ENCODE data around the gene FZD4. TPM values are rescaled to one million over a fixed set of nuclear protein-coding genes. Genes with fewer than 3 reads are reported as not detected.

Gene FZD4
- total RNA-seq, 1 donor: 12.7 TPM

GRCh38 chr11:86956905-86957195 lies 1.7 kb upstream of the FZD4 start:
- Histone ChIP-seq H3K4me3 (ENCODE audit: insufficient read depth, low read length) (no peak overlapping the region), H2AFZ (ENCODE audit: low read length) (no peak overlapping the region), H3K36me3 (ENCODE audit: insufficient read depth, low read length) (peaks cover 1% of the 10 kb centered on the region), H4K20me1 (ENCODE audit: insufficient read depth, low read length) (no peaks in the 10 kb centered on the region), H3K27ac (ENCODE audit: low read depth, low read length) (no peak overlapping the region), H3K79me2 (ENCODE audit: insufficient read depth, low read length) (peaks cover 9% of the 10 kb centered on the region), H3K27me3 (ENCODE audit: insufficient read depth, low read length) (peaks cover 8% of the 10 kb centered on the region), H3K4me2 (ENCODE audit: insufficient read depth, low read length) (no peak overlapping the region), H3K9me3 (ENCODE audit: low read depth, low read length) (no peaks in the 10 kb centered on the region), H3K4me1 (ENCODE audit: insufficient read depth, low read length) (peaks cover 20% of the 10 kb centered on the region)
- TF ChIP-seq, protein P1, sequence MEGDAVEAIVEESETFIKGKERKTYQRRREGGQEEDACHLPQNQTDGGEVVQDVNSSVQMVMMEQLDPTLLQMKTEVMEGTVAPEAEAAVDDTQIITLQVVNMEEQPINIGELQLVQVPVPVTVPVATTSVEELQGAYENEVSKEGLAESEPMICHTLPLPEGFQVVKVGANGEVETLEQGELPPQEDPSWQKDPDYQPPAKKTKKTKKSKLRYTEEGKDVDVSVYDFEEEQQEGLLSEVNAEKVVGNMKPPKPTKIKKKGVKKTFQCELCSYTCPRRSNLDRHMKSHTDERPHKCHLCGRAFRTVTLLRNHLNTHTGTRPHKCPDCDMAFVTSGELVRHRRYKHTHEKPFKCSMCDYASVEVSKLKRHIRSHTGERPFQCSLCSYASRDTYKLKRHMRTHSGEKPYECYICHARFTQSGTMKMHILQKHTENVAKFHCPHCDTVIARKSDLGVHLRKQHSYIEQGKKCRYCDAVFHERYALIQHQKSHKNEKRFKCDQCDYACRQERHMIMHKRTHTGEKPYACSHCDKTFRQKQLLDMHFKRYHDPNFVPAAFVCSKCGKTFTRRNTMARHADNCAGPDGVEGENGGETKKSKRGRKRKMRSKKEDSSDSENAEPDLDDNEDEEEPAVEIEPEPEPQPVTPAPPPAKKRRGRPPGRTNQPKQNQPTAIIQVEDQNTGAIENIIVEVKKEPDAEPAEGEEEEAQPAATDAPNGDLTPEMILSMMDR (IDR thresholded peaks at IDR 0.05; ENCODE audit: extremely low read depth, low read depth, low read length): no peak
- peak; percentile 36 for DNase-seq (ENCODE audit: insufficient read length, low spot score, missing footprints)

- no peak for DNase-seq (ENCODE audit: insufficient read length, low spot score, missing footprints)
- H3K4me3 ChIP-seq (ENCODE audit: insufficient read depth, low read length): peak overlapping the region; percentile 78
- H3K4me1 ChIP-seq (ENCODE audit: insufficient read depth, low read length): peaks cover 31% of the 10 kb centered on the region
- no peaks in the 10 kb centered on the region for H3K9me3 ChIP-seq (ENCODE audit: low read depth, low read length)
- H4K20me1 ChIP-seq (ENCODE audit: insufficient read depth, low read length): no peaks in the 10 kb centered on the region
- peak overlapping the region; percentile 75 for H2AFZ ChIP-seq (ENCODE audit: low read length)
- H3K4me2 ChIP-seq (ENCODE audit: insufficient read depth, low read length): peak overlapping the region; percentile 86
- TF ChIP-seq, protein P1 (IDR thresholded peaks at IDR 0.05; ENCODE audit: extremely low read depth, low read depth, low read length): no peak
- H3K36me3 ChIP-seq (ENCODE audit: insufficient read depth, low read length): peaks cover 6% of the 10 kb centered on the region
- peaks cover 11% of the 10 kb centered on the region for H3K79me2 ChIP-seq (ENCODE audit: insufficient read depth, low read length)
- no peak overlapping the region for H3K27ac ChIP-seq (ENCODE audit: low read depth, low read length)
- H3K27me3 ChIP-seq (ENCODE audit: insufficient read depth, low read length): peaks cover 4% of the 10 kb centered on the region
These were observed 159 bp downstream of the FZD4 start for GRCh38 chr11:86955111-86955360.

DNA sequence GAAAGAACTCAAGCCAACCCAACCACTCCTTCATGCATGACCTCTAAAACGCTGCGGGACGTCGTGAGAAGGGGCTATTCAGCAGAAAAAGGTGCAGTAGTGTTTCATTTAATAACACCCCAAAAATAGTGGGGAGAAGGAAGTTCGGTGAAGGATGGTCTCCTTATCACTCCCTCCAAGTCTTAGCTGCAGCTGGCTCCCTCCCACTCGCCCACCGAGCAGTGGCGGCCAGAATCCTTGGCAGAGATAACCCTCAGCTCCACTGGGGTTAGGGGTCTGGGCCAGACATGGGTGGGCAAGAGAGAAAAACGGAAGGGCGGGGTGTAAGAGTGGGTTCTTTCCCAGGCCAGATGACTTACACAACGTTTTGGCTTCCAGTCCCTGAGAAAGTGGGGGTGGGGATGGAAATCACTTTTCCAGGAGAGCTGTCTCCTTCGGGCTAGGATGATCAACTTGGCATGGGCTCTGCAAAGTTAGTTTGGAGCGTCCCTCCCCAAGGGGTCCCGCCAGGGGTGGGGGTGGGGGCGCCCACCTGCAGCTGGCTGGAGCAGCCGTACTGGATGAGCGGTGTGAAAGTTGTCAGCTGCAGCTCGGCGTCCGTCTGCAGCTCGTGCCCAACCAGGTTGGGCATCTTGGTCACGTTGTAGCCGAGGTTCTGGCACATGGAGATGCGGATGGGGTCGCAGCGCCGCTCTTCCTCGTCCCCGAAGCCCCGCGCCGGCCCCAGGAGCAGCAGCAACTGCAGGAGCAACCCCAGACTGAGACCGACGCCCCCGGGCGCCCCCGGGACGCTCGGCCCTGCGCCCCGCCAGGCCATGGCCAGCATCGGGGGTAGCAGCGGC lies 705 bp downstream of the FZD4 start:
- peaks cover 11% of the 10 kb centered on the region for H3K79me2 ChIP-seq (ENCODE audit: insufficient read depth, low read length)
- peak overlapping the region; percentile 86 for H3K4me2 ChIP-seq (ENCODE audit: insufficient read depth, low read length)
- H3K27me3 ChIP-seq (ENCODE audit: insufficient read depth, low read length): peaks cover 3% of the 10 kb centered on the region
- DNase-seq (ENCODE audit: insufficient read length, low spot score, missing footprints): peak; percentile 88
- H3K27ac ChIP-seq (ENCODE audit: low read depth, low read length): no peak overlapping the region
- peaks cover 34% of the 10 kb centered on the region for H3K4me1 ChIP-seq (ENCODE audit: insufficient read depth, low read length)
- TF ChIP-seq, protein P1 (IDR thresholded peaks at IDR 0.05; ENCODE audit: extremely low read depth, low read depth, low read length): no peak
- no peaks in the 10 kb centered on the region for H3K9me3 ChIP-seq (ENCODE audit: low read depth, low read length)
- no peaks in the 10 kb centered on the region for H4K20me1 ChIP-seq (ENCODE audit: insufficient read depth, low read length)
- peaks cover 6% of the 10 kb centered on the region for H3K36me3 ChIP-seq (ENCODE audit: insufficient read depth, low read length)
- H2AFZ ChIP-seq (ENCODE audit: low read length): peak overlapping the region; percentile 75
- H3K4me3 ChIP-seq (ENCODE audit: insufficient read depth, low read length): peak overlapping the region; percentile 78

GRCh38 chr11:86952221-86952875 lies 2.8 kb downstream of the FZD4 start:
- H3K4me1 ChIP-seq (ENCODE audit: insufficient read depth, low read length): peaks cover 39% of the 10 kb centered on the region
- no peaks in the 10 kb centered on the region for H4K20me1 ChIP-seq (ENCODE audit: insufficient read depth, low read length)
- DNase-seq (ENCODE audit: insufficient read length, low spot score, missing footprints): no peak
- no peak overlapping the region for H3K4me3 ChIP-seq (ENCODE audit: insufficient read depth, low read length)
- H3K79me2 ChIP-seq (ENCODE audit: insufficient read depth, low read length): peaks cover 13% of the 10 kb centered on the region
- no peaks in the 10 kb centered on the region for H3K27me3 ChIP-seq (ENCODE audit: insufficient read depth, low read length)
- TF ChIP-seq, protein P1 (IDR thresholded peaks at IDR 0.05; ENCODE audit: extremely low read depth, low read depth, low read length): no peak
- peak overlapping the region; percentile 86 for H3K4me2 ChIP-seq (ENCODE audit: insufficient read depth, low read length)
- peak overlapping the region; percentile 45 for H3K27ac ChIP-seq (ENCODE audit: low read depth, low read length)
- no peaks in the 10 kb centered on the region for H3K9me3 ChIP-seq (ENCODE audit: low read depth, low read length)
- H2AFZ ChIP-seq (ENCODE audit: low read length): no peak overlapping the region
- peaks cover 6% of the 10 kb centered on the region for H3K36me3 ChIP-seq (ENCODE audit: insufficient read depth, low read length)

All from osteoblast (primary cell).